DND-41 (cell line): Measurements from ENCODE around the gene ATXN7.

ENCODE experiments used
- ATAC-seq: fragments of 200-7000 bp; cut with Tn5 transposase; 3 replicates; pipeline ENCODE4 v1.9.1; 2021; ENCODE audit warnings: low read depth; ENCODE audit not compliant: insufficient read depth
- DNase-seq: peaks from one replicate; pipeline ENCODE4 v3.0.0-alpha.2; 2020
- H2AFZ ChIP-seq: 2 replicates; pipeline ENCODE4 v1.6.0; 2012; ENCODE audit warnings: low read depth, low read length
- H3K27ac ChIP-seq: 2 replicates; pipeline ENCODE4 v1.5.1; 2012; ENCODE audit warnings: low read length, inconsistent platforms
- H3K27me3 ChIP-seq: fragments of 200-600 bp; sonication (generic); 2 replicates; pipeline ENCODE4 v1.6.0; 2012; ENCODE audit warnings: low read length, mild to moderate bottlenecking, inconsistent platforms; ENCODE audit not compliant: insufficient read depth, poor library complexity
- H3K36me3 ChIP-seq: 2 replicates; pipeline ENCODE4 v1.5.1; 2012; ENCODE audit warnings: low read length, inconsistent platforms; ENCODE audit not compliant: insufficient read depth
- H3K4me1 ChIP-seq: 2 replicates; pipeline ENCODE4 v1.5.1; 2012; ENCODE audit warnings: mild to moderate bottlenecking, low read length; ENCODE audit not compliant: insufficient read depth
- H3K4me2 ChIP-seq: 2 replicates; pipeline ENCODE4 v1.6.0; 2012; ENCODE audit warnings: mild to moderate bottlenecking, moderate library complexity, low read length, inconsistent platforms; ENCODE audit not compliant: insufficient read depth
- H3K4me3 ChIP-seq, 2 experiments: fragments of 200-600 bp in 1 of 2; shearing (Covaris generic) in 1 of 2; 2 replicates each; pipeline ENCODE4 v1.5.1; 2012 to 2016; ENCODE audit warnings: inconsistent platforms in 2 of 2, low read length in 2 of 2, mild to moderate bottlenecking in 2 of 2, low read depth in 1 of 2, moderate library complexity in 1 of 2
- H3K79me2 ChIP-seq: 2 replicates; pipeline ENCODE4 v1.6.0; 2012; ENCODE audit warnings: low read length, inconsistent platforms; ENCODE audit not compliant: insufficient read depth
- H3K9ac ChIP-seq: 2 replicates; pipeline ENCODE4 v1.6.0; 2012; ENCODE audit warnings: low read depth, mild to moderate bottlenecking, inconsistent platforms, low read length, moderate library complexity
- H3K9me3 ChIP-seq: 2 replicates; pipeline ENCODE4 v1.5.1; 2012; ENCODE audit warnings: low read length, moderate library complexity, mild to moderate bottlenecking, inconsistent platforms; ENCODE audit not compliant: insufficient read depth, severe bottlenecking
- H4K20me1 ChIP-seq: 2 replicates; pipeline ENCODE4 v1.6.0; 2012; ENCODE audit warnings: low read length; ENCODE audit not compliant: insufficient read depth
- CTCF ChIP-seq: IDR thresholded peaks from 2 replicates; pipeline ENCODE4 v1.5.1; 2012; ENCODE audit warnings: borderline replicate concordance, low read length, moderate library complexity, mild to moderate bottlenecking; ENCODE audit not compliant: poor library complexity, severe bottlenecking; ENCODE audit errors: extremely low read depth
- EZH2 ChIP-seq: IDR thresholded peaks from 3 replicates; pipeline ENCODE4 v1.6.1; 2012; ENCODE audit warnings: borderline replicate concordance, low read depth, mild to moderate bottlenecking, moderate library complexity, low read length, inconsistent platforms; ENCODE audit not compliant: severe bottlenecking

The ATXN7 gene

GRCh38 chr3:63972987-63973386, 109.3 kb downstream of the ATXN7 start:
- Histone ChIP-seq H3K9me3 (no peaks in the 10 kb centered on the region), H3K4me3 (no peak overlapping the region), H3K4me2 (no peak overlapping the region), H3K27me3 (no peaks in the 10 kb centered on the region), H4K20me1 (peaks cover 51% of the 10 kb centered on the region), H3K27ac (no peak overlapping the region), H3K9ac (no peak overlapping the region), H3K79me2 (peaks cover 95% of the 10 kb centered on the region), H3K36me3 (peaks cover 31% of the 10 kb centered on the region), H2AFZ (no peak overlapping the region), H3K4me1 (peaks cover 24% of the 10 kb centered on the region)
- ATAC-seq (no peak), DNase-seq (no peak)
- no peak for TF ChIP-seq CTCF
- no peak for TF ChIP-seq EZH2

GRCh38 chr3:63973406-63973805, 109.7 kb downstream of the ATXN7 start:
- DNase-seq: no peak
- no peak overlapping the region for H3K9ac ChIP-seq
- peaks cover 23% of the 10 kb centered on the region for H3K4me1 ChIP-seq
- H3K4me2 ChIP-seq: no peak overlapping the region
- peaks cover 55% of the 10 kb centered on the region for H4K20me1 ChIP-seq
- no peak overlapping the region for H3K27ac ChIP-seq
- no peak overlapping the region for H3K4me3 ChIP-seq
- H3K9me3 ChIP-seq: no peaks in the 10 kb centered on the region
- no peak overlapping the region for H2AFZ ChIP-seq
- H3K79me2 ChIP-seq: peaks cover 98% of the 10 kb centered on the region
- no peak for ATAC-seq
- H3K27me3 ChIP-seq: no peaks in the 10 kb centered on the region
- peaks cover 35% of the 10 kb centered on the region for H3K36me3 ChIP-seq
- TF ChIP-seq CTCF: no peak
- TF ChIP-seq EZH2: no peak

- Histone ChIP-seq H3K4me3 (no peak overlapping the region), H3K9ac (no peak overlapping the region), H2AFZ (no peak overlapping the region), H3K79me2 (peaks cover 97% of the 10 kb centered on the region), H3K4me1 (peaks cover 12% of the 10 kb centered on the region), H3K36me3 (peaks cover 38% of the 10 kb centered on the region), H3K27me3 (no peaks in the 10 kb centered on the region), H3K4me2 (no peak overlapping the region), H3K9me3 (no peaks in the 10 kb centered on the region), H3K27ac (no peak overlapping the region), H4K20me1 (peaks cover 55% of the 10 kb centered on the region)
- DNase-seq: no peak
- TF ChIP-seq EZH2: no peak
- no peak for TF ChIP-seq CTCF
- ATAC-seq: no peak
Measured at GRCh38 chr3:63974451-63974850, 110.8 kb downstream of the ATXN7 start.

- H3K4me3 ChIP-seq: no peak overlapping the region
- H3K9ac ChIP-seq: no peak overlapping the region
- H3K9me3 ChIP-seq: no peaks in the 10 kb centered on the region
- TF ChIP-seq EZH2 (no peak), CTCF (no peak)
- no peak for DNase-seq
- ATAC-seq: no peak
- no peak overlapping the region for H2AFZ ChIP-seq
- 0 out of 2 replicates have a peak, but pooled peaks cover 2% of the 10 kb centered on the region for H3K4me1 ChIP-seq
- peaks cover 55% of the 10 kb centered on the region for H4K20me1 ChIP-seq
- peak overlapping the region; percentile 9; the same call in 1 of the 2 replicates for H3K27ac ChIP-seq
- H3K27me3 ChIP-seq: no peaks in the 10 kb centered on the region
- peaks cover 94% of the 10 kb centered on the region for H3K79me2 ChIP-seq
- H3K4me2 ChIP-seq: no peak overlapping the region
- peaks cover 50% of the 10 kb centered on the region for H3K36me3 ChIP-seq
Measured at GRCh38 chr3:63975723-63976122, 112.1 kb downstream of the ATXN7 start.
